GM12878 (cell line): ENCODE results near the gene MAD1L1. TPM values are rescaled to one million over a fixed set of nuclear protein-coding genes. Genes with fewer than 3 reads are reported as not detected.
A peak's percentile ranks its signal among the peaks of the same experiment; 100 is the strongest.

Source experiments
- ATAC-seq: fragments of 200-7000 bp; cut with Tn5 transposase; 3 replicates; pipeline ENCODE4 v1.9.1; 2020; ENCODE audit warnings: mild to moderate bottlenecking, moderate library complexity
- BruUV-seq: library from RNA; stranded (reverse); fragments of 400-500 nt; replicated peaks from 2 replicates; lab custom pipeline; 2021; lab: Mats Ljungman, UMichigan
- CTCF ChIA-PET: fragments of 300-600 bp; sonication (Branson Sonifier 250); formaldehyde crosslinking; extraction: SDS; loops from one replicate; lab custom pipeline; 2021; ENCODE audit warnings: inconsistent platforms; lab: Yijun Ruan, JAX
- POLR2A ChIA-PET: fragments of 350-600 bp; formaldehyde crosslinking; extraction: SDS; loops from one replicate; lab custom pipeline; 2021; ENCODE audit warnings: inconsistent platforms; lab: Charles Lee
- RAD21 ChIA-PET: fragments of 300-600 bp; sonication (Branson Sonifier 250); formaldehyde crosslinking; loops from one replicate; lab custom pipeline; 2023; ENCODE audit warnings: antibody characterized with exemption; ENCODE audit not compliant: unreplicated experiment; lab: Charles Lee
- SMC1A ChIA-PET: fragments of 300-600 bp; sonication (Branson Sonifier 250); formaldehyde crosslinking; loops from one replicate; lab custom pipeline; 2023; ENCODE audit not compliant: unreplicated experiment, uncharacterized antibody; lab: Charles Lee
- DNase-seq: peaks from one replicate; pipeline ENCODE4 v3.0.0-alpha.2; 2011; ENCODE audit warnings: low read depth, low spot score
- FAIRE-seq: peaks from 3 replicates; lab custom pipeline; 2011; peaks lifted over from hg19 to GRCh38; lab: Jason Lieb, UNC
- H2AFZ ChIP-seq: 2 replicates; pipeline ENCODE4 v1.6.0; 2011; ENCODE audit warnings: low read depth, low read length, control low read depth; ENCODE audit not compliant: control insufficient read depth
- H3K27ac ChIP-seq: 2 replicates; pipeline ENCODE4 v1.5.1; 2011; ENCODE audit warnings: control low read depth; ENCODE audit not compliant: control insufficient read depth, insufficient read depth
- H3K27me3 ChIP-seq, 2 experiments: replicated peaks in 1 of 2; 2 replicates each; pipeline versions ENCODE4 v1.6.0 to v1.6.1; 2011; ENCODE audit warnings: low read length in 1 of 2; ENCODE audit not compliant: control insufficient read depth in 2 of 2, insufficient read depth in 2 of 2
- H3K36me3 ChIP-seq, 2 experiments: 2 replicates each; pipeline ENCODE4 v1.5.1; 2011; ENCODE audit warnings: low read length in 1 of 2; ENCODE audit not compliant: control insufficient read depth in 2 of 2, insufficient read depth in 2 of 2
- H3K4me1 ChIP-seq: 2 replicates; pipeline ENCODE4 v1.6.1; 2011; ENCODE audit warnings: mild to moderate bottlenecking, low read length, moderate library complexity, mixed read lengths; ENCODE audit not compliant: control insufficient read depth, insufficient read depth
- H3K4me2 ChIP-seq: 2 replicates; pipeline ENCODE4 v1.6.0; 2011; ENCODE audit warnings: control low read depth; ENCODE audit not compliant: control insufficient read depth, insufficient read depth
- H3K4me3 ChIP-seq: fragments of 200-600 bp; sonication (generic); 2 replicates; pipeline ENCODE4 v1.5.1; 2016
- H3K79me2 ChIP-seq: 2 replicates; pipeline ENCODE4 v1.6.0; 2011; ENCODE audit warnings: low read length; ENCODE audit not compliant: control insufficient read depth, insufficient read depth
- H3K9ac ChIP-seq: 2 replicates; pipeline ENCODE4 v1.8.0; 2011; ENCODE audit warnings: low read length, control low read depth, mixed read lengths; ENCODE audit not compliant: control insufficient read depth, insufficient read depth
- H3K9me3 ChIP-seq: replicated peaks from 3 replicates; pipeline ENCODE4 v1.5.1; 2011; ENCODE audit warnings: mild to moderate bottlenecking, low read length; ENCODE audit not compliant: control insufficient read depth, insufficient read depth
- H4K20me1 ChIP-seq: 2 replicates; pipeline ENCODE4 v1.6.0; 2011; ENCODE audit not compliant: control insufficient read depth, insufficient read depth
- ATF7 ChIP-seq: fragments of 450-650 bp; IDR thresholded peaks from 2 replicates; pipeline ENCODE4 v1.6.1; 2016; ENCODE audit warnings: low read depth, mild to moderate bottlenecking
- CBX5 ChIP-seq: sonication (generic); IDR thresholded peaks from 2 replicates; pipeline ENCODE4 v1.6.1; 2016; ENCODE audit warnings: low read depth, moderate library complexity, mild to moderate bottlenecking, inconsistent platforms
- DPF2 ChIP-seq: fragments of 450-650 bp; IDR thresholded peaks from 2 replicates; pipeline ENCODE4 v1.6.1; 2017; ENCODE audit warnings: mild to moderate bottlenecking
- ESRRA ChIP-seq: IDR thresholded peaks from 2 replicates; pipeline ENCODE4 v1.6.1; 2012; ENCODE audit warnings: mild to moderate bottlenecking, low read length, improper control_type of control experiment
- IRF4 ChIP-seq: IDR thresholded peaks from 2 replicates; pipeline ENCODE4 v1.6.1; 2011; ENCODE audit warnings: low read depth, low read length
- MEF2A ChIP-seq: IDR thresholded peaks from 2 replicates; pipeline ENCODE4 v1.6.1; 2011; ENCODE audit warnings: low read depth, mild to moderate bottlenecking, low read length, moderate library complexity; ENCODE audit not compliant: insufficient read depth
- MXI1 ChIP-seq: fragments of 150-350 bp; IDR thresholded peaks from 2 replicates; pipeline ENCODE4 v1.6.1; 2011; ENCODE audit warnings: low read depth, mild to moderate bottlenecking, inconsistent platforms, low read length, improper control_type of control experiment
- NFIC ChIP-seq: IDR thresholded peaks from 2 replicates; pipeline ENCODE4 v1.6.1; 2012; ENCODE audit warnings: low read depth, mild to moderate bottlenecking, inconsistent platforms, low read length, moderate library complexity
- POLR2AphosphoS2 ChIP-seq: IDR thresholded peaks from 2 replicates; pipeline ENCODE4 v1.6.1; 2011; ENCODE audit warnings: low read depth, mild to moderate bottlenecking, low read length, improper control_type of control experiment, moderate library complexity
- RUNX3 ChIP-seq: IDR thresholded peaks from 2 replicates; pipeline ENCODE4 v1.6.1; 2012; ENCODE audit warnings: low read length, inconsistent platforms
- SMC3 ChIP-seq: IDR thresholded peaks from 2 replicates; pipeline ENCODE4 v1.6.1; 2011; ENCODE audit warnings: low read length, improper control_type of control experiment, borderline replicate concordance
- TBL1XR1 ChIP-seq: IDR thresholded peaks from 2 replicates; pipeline ENCODE4 v1.6.1; 2012; ENCODE audit warnings: low read depth, low read length, improper control_type of control experiment
- TCF12 ChIP-seq: IDR thresholded peaks from 2 replicates; pipeline ENCODE4 v1.6.1; 2011; ENCODE audit warnings: low read depth, mild to moderate bottlenecking, low read length
- ZNF274 ChIP-seq: IDR thresholded peaks from one replicate; pipeline ENCODE4 v1.8.0; 2011; ENCODE audit not compliant: insufficient read length, insufficient read depth
- WGBS: methylation state at CpG from one replicate; pipeline ENCODE4 v1.1.6; 2016; ENCODE audit warnings: low lambda C conversion rate; ENCODE audit not compliant: insufficient replicate concordance, insufficient coverage; ENCODE audit errors: missing lambda C conversion rate; 5-methylcytosine and 5-hydroxymethylcytosine counted together
- in situ Hi-C: fragments of 300-500 bp; cut with MboI; formaldehyde crosslinking; loops from 9 replicates; pipeline ENCODE4 v1.14.3; 2018; ENCODE audit warnings: mixed read lengths
- intact Hi-C: fragments of 100-400 bp; cut with micrococcal nuclease; formaldehyde crosslinking; loops from one replicate; pipeline ENCODE4 v1.14.2; 2022; ENCODE audit not compliant: unreplicated experiment
- polyA plus RNA-seq, 11 experiments: library from polyadenylated mRNA; depleted of rRNA in 4 of 11; unstranded in 6 of 11; stranded (reverse) in 5 of 11; fragments of >200 nt; fragmentation: Nextera tagmentation in 4 of 11; fragmentation: Illumina TruSeq in 1 of 11; extraction: Ambion mirVana in 4 of 11; extraction: Trizol in 1 of 11; gene quantifications; 1 replicate in 1 of 11; 2 replicates in 10 of 11; pipeline versions ENCODE4 v1.2.1 to v1.2.3, GENCODE V29; 2011 to 2016; ENCODE audit warnings: inconsistent platforms in 2 of 11, missing spikeins in 2 of 11, low read depth in 1 of 11
- total RNA-seq, 4 experiments: library from RNA; depleted of rRNA in 3 of 4; stranded (reverse); fragments of >200 nt in 3 of 4; fragmentation: Illumina TruSeq in 1 of 4; extraction: Trizol in 1 of 4; gene quantifications; 2 replicates each; pipeline versions ENCODE4 v1.2.1 to v1.2.3, GENCODE V29; 2013 to 2021
- TF ChIP-seq, protein P1 (sequence below): IDR thresholded peaks from 2 replicates; pipeline ENCODE4 v1.6.1; 2011; ENCODE audit warnings: low read depth, mild to moderate bottlenecking, low read length, moderate library complexity, borderline replicate concordance; ENCODE audit errors: extremely low read depth
- TF ChIP-seq, protein P2 (sequence below): fragments of 450-650 bp; IDR thresholded peaks from 2 replicates; pipeline ENCODE4 v1.6.1; 2016; ENCODE audit warnings: mild to moderate bottlenecking
- TF ChIP-seq, protein P3 (sequence below): fragments of 450-650 bp; IDR thresholded peaks from 2 replicates; pipeline ENCODE4 v1.6.1; 2017; ENCODE audit warnings: low read depth, mild to moderate bottlenecking, moderate library complexity

Gene MAD1L1
- total and polyA plus RNA-seq, 10 of the 15 experiments (the other 5 are each of a cell fraction or from before 2014, with no cell fraction given), result 2.2 to 76.8 (median 38.3) TPM

DNA sequence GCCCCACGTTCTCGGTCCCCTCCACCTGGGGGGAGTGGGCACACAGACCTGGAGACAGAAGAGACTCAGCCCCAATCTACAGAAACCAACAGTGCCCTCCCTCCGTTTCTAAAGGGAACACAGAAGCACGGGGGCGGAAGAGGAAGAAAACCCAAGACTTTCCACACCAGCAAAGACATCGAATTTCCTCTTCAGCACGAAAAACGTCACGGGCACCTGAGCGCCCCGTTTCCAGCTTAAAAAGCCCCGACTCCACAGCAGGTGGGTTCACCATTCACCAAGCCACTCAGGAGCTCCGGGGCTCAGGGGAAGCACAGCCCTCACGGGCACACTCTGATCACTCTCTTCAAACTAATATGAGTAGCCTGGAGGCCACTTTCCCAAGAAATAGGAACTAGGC, 28.9 kb upstream of the MAD1L1 start:
- no peak for DNase-seq
- H3K9me3 ChIP-seq, result no peaks in the 10 kb centered on the region
- ChIA-PET POLR2A (interaction anchor here (0.8 to 2.4 kb wide), 7 partner anchors 20 to 52 kb away, joined by 3 to 10 read pairs (median 3); partner anchors contain the start of genes MRM2 and NUDT1), RAD21 (interaction anchor here (1.0 to 2.1 kb wide), 10 partner anchors 12 to 94 kb away, joined by 3 to 11 read pairs (median 5); no protein-coding TSS in a partner anchor), CTCF (interaction anchor here (0.7 to 4.0 kb wide), 11 partner anchors 13 to 86 kb away, joined by 3 to 21 read pairs (median 4); partner anchors contain the start of gene MAD1L1), SMC1A (interaction anchor here (1.1 to 3.1 kb wide), 9 partner anchors 13 to 86 kb away, joined by 3 to 14 read pairs (median 5); no protein-coding TSS in a partner anchor)
- peak overlapping the region; percentile 35; the same call in 1 of the 2 replicates for H3K4me2 ChIP-seq
- in situ Hi-C loops (no loop called here), intact Hi-C loops (no loop called here)
- peaks cover 34% of the 10 kb centered on the region for H3K4me1 ChIP-seq
- H3K36me3 ChIP-seq, result peaks cover 13 to 28% of the 10 kb centered on the region in 2 experiments
- peak; percentile 44 for ATAC-seq
- 13% methylated on average over 14 of the region's 14 CpGs for WGBS
- no peaks in the 10 kb centered on the region for H4K20me1 ChIP-seq
- no TSS peak for BruUV-seq
- no peak overlapping the region for H2AFZ ChIP-seq
- no peak overlapping the region for H3K4me3 ChIP-seq
- FAIRE-seq, result peak; percentile 66
- peak overlapping the region; percentile 71 for H3K27ac ChIP-seq
- peaks cover 7% of the 10 kb centered on the region for H3K79me2 ChIP-seq
- H3K27me3 ChIP-seq, result no peaks in the 10 kb centered on the region
- H3K9ac ChIP-seq, result peak overlapping the region; percentile 20; the same call in 1 of the 2 replicates
- TF ChIP-seq RUNX3 (no peak), ZNF274 (no peak), ESRRA (no peak), POLR2AphosphoS2 (no peak), DPF2 (no peak), TBL1XR1 (no peak), CBX5 (no peak), ATF7 (no peak), SMC3 (no peak), NFIC (no peak), TCF12 (no peak), IRF4 (no peak), MXI1 (peak; percentile 38; the same call in 1 of the 2 replicates), MEF2A (no peak)
- TF ChIP-seq, protein P1, sequence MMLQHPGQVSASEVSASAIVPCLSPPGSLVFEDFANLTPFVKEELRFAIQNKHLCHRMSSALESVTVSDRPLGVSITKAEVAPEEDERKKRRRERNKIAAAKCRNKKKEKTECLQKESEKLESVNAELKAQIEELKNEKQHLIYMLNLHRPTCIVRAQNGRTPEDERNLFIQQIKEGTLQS, result no peak
- TF ChIP-seq, protein P2, sequence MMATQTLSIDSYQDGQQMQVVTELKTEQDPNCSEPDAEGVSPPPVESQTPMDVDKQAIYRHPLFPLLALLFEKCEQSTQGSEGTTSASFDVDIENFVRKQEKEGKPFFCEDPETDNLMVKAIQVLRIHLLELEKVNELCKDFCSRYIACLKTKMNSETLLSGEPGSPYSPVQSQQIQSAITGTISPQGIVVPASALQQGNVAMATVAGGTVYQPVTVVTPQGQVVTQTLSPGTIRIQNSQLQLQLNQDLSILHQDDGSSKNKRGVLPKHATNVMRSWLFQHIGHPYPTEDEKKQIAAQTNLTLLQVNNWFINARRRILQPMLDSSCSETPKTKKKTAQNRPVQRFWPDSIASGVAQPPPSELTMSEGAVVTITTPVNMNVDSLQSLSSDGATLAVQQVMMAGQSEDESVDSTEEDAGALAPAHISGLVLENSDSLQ, result no peak
- TF ChIP-seq, protein P3, sequence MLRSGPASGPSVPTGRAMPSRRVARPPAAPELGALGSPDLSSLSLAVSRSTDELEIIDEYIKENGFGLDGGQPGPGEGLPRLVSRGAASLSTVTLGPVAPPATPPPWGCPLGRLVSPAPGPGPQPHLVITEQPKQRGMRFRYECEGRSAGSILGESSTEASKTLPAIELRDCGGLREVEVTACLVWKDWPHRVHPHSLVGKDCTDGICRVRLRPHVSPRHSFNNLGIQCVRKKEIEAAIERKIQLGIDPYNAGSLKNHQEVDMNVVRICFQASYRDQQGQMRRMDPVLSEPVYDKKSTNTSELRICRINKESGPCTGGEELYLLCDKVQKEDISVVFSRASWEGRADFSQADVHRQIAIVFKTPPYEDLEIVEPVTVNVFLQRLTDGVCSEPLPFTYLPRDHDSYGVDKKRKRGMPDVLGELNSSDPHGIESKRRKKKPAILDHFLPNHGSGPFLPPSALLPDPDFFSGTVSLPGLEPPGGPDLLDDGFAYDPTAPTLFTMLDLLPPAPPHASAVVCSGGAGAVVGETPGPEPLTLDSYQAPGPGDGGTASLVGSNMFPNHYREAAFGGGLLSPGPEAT, result no peak; the same call in 1 of the 2 replicates
